ENCODE measurements around the gene ALLC.
"Not testable (repeated sequence)": the region's sequence is repeated elsewhere in the genome, so short reads cannot be mapped to it uniquely, and the experiment has no call there.

Gene ALLC

DNA sequence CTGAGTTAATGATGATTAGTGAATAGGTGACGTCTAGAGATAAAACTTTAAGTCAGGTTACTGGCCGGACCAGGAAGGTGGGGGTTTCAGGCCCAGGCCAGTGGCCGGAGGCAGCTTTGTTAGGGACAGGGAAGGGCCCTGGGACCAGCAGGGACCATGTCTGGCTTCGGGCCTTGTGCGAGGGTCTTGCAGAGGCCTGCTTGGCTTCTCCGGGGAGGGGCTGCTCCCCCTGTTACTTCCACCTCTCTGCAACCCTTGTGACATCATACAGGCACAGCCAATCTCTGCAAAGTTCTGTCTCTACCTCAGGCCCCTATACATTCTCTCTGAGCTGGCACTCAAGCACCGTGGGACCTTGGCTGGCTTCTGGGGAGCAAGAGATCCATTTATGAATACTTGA lies at the start of gene ALLC:
Gene ALLC (plus strand): TSS at position 320 of the 400 bp plus-strand sequence. CDS start 12,958 bp downstream, outside the sequence.
- DNase-seq, result no peak

DNA sequence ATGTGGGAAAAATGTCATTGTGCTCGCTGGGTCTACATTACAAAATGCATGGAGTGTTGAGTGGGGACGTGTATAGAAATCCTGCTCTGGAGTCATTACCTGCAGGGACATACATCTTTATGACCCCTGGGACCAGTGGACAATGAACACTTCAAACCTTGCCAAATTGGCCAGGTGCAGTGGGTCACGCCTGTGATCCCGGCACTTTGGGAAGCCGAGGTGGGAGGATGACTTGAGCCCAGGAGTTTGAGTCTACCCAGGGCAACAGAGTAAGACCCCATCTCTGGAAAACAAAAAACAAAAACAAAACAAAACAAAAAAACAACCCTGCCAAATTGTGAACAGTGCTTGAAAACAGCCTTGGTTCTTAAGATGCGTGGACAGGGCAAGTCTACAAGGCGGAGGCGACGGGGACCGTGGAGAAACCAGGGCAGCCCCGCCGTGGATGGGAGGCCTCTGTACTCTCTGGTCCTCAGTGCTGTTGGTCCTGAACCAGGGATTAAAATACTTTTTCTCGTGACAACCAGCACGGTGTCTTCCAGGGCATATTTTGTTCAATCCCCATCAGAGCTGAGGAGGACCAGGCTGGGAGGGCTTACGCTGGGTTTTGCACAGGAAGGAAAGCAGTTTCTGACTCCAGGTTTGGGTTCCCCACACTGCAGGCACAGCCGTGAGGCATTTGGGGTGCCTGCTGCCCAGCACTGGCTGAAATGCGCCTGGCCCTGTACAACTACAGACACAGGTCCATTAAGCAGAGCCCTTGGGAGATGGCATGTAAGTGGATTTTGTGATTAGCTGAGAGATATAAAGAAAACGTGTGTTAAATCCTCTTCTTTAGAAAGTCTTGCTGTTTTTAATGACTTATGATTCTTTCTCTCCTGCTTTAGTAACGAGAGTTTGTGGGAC lies 49.4 kb upstream of the ALLC start:
- DNase-seq, result no peak

DNA sequence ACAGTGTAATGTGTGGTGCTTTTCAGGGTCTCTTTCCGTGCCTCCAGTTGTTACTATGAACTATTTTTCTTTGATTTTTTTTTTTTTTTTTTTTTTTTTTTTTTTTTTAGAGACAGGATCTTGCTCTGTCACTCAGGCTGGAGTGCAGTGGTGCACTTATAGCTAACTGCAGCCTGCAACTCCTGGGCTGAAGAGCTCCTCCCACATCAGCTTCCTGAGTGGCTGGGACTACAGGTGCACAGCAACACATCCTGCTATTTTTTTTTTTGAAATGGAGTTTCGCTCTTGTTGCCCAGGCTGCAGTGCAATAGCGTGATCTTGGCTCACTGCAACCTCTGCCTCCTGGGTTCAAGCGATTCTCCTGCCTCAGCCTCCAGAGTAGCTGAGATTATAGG lies 48.7 kb upstream of the ALLC start:
- not testable (repeated sequence) for DNase-seq

DNA sequence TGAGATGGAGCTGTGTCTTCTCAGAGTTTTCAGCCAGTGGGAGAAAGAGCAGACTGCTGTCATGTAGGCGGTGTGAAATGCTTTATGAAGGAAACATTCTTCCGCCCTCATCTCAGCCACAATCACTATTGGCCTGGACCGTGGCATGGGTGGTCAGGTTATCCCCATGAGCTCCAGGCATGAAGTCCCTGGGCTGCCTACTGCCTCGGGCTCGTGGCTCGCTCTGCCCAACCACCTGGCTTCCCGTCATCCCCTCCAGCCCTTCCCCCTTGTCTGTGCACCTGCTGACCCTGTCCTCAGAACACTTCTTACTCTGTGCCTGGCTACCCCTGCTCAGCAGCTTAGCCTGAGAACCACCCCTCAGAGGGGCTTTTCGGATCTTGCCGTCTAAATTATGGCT lies 47.6 kb upstream of the ALLC start:
- no peak for DNase-seq

DNA sequence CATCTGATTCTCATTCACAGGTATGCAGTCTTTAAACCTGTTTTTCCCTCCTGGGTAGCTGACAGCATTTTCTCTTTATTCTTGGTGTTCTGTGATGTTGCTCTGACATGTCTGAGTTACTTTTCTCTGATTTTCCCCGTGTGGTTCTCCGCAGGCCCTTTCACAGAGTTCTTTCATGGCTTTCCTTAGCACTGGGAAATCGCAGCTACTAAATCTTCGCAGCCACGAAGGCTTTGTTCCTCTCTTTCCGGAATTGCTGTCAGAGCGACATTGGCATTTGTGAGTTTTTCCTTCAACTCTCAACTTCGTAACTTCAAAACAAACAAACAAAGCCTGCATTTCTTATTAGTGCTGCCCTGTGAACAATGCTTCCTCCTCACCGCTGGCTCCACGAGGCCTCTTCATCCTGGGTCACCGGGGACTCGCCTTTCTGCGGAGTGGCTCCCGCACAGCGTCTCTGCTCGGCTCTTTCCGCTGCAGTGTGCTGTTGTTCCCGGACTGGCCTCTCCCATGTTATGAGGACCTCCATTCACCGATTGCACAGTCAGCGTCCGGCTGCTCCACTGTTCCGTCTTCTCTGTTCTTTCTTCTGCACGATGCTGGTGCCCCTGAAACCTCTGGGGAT lies 47.0 kb upstream of the ALLC start:
- no peak for DNase-seq

DNA sequence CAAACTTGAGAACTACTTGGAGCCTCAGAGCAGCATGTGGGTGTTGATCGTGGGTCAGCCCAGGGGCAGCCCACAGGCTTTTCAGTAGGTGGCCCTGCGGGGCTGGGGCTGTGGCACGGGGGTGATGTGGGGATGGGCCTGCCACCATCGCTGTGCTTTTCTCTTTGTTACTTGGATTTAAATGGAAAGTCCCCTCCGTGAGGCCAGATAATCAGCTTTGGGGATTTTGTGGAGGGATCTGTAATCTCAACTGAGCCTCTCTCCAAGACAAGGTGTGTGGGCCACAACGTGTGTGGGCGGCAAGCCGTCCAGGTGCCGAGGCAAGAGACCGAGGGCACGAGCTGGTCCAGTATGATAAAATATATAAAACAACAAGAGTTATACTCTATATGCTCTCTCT lies 46.4 kb upstream of the ALLC start:
- DNase-seq, result no peak

DNA sequence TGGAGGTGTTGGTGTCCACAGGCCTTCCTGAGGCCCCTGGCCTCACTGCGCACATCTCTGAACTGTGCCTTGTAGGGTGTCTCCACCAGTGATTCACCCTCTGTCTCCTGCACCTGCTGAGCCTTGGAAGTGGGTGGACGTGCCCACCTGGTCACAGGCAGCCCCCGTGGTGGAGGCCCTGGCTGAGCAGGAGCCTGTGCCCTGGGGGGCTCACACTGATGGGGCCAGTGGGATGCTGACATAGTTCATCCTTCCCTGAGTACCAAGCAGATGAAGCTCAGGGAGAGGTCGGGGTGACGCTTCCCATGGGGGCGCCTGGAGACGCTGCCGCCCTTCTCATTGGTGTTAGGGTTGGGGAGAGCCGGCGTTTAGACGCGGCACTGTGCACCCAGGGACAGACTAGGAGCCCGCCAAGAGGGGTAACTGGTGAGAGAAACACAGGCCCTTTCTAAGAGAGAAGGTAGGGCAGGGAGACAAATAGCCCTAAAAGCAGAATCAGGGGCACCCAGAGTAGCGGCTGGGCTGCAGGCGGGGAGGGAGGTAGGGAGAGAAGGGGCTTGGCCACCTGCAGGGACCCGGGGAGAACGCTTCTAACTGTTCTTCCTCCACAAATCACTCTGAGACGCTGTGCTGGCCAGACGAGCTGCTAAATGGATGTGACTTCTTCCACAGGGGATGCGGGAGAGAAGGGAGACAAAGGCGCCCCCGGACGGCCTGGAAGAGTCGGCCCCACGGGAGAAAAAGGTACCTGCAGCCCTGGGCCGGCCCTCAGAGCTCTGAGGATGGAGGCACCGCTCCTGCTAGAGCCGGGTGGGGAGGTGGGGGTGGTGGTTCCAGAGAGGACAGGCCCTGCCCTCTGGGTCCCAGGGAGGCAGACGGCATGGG lies 45.1 kb upstream of the ALLC start:
- no peak for DNase-seq

DNA sequence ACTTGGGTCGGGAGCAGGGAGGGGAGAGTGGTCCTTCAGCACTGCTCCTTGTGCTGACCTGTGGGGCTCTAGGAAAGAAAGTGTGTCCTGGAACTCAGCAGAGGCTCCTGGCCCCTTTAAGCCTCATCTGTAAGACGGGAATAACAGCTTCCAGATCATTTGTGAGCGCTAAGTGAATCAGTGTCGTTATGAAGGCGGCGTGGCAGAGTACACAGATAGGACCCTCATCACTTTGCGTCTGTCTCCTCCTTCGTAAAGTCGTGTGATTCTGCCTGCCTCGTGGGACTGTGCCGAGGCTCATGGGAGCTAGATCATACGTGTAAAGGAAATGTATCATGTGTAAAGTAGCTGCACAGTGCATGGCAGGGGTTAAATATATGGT lies 44.5 kb upstream of the ALLC start:
- no peak for DNase-seq

DNA sequence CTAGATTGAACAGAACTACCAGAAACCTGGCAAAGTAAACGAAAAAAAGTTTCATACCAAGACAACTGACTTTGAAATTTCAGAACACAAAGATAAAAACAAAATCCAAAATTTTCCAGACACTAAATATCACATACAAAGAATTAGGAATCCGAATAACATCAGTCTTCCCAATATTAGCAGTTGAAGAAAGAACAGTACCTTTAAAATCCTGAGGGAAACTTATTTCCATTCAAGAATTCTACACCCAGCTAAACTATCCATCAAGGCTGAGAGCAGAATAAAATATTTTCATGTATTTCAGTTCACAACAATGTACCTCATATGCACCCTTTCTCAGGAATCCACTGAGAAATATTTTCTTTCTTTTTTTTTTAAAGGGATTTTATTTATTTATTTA lies 43.3 kb upstream of the ALLC start:
- not testable (repeated sequence) for DNase-seq

DNA sequence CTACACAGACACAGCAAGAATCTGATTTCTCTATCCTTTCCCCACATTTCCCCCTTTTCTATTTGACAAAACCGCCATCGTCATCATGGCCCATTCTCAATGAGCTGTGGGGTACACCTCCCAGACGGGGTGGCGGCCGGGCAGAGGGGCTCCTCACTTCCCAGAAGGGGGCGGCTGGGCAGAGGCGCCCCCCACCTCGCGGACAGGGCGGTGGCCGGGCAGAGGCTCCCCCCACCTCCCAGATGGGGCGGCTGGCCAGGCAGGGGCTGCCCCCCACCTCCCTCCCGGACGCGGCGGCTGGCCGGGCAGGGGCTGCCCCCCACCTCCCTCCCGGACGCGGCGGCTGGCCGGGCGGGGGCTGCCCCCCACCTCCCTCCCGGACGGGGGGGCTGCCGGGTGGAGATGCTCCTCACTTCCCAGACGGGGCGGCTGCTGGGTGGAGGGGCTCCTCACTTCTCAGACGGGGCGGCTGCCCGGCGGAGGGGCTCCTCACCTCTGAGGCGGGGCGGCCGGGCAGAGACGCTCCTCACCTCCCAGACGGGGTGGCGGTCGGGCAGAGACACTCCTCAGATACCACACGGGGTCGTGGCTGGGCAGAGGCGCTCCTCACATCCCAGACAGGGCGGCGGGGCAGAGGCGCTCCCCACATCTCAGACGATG lies 42.3 kb upstream of the ALLC start:
- not testable (repeated sequence) for DNase-seq

DNA sequence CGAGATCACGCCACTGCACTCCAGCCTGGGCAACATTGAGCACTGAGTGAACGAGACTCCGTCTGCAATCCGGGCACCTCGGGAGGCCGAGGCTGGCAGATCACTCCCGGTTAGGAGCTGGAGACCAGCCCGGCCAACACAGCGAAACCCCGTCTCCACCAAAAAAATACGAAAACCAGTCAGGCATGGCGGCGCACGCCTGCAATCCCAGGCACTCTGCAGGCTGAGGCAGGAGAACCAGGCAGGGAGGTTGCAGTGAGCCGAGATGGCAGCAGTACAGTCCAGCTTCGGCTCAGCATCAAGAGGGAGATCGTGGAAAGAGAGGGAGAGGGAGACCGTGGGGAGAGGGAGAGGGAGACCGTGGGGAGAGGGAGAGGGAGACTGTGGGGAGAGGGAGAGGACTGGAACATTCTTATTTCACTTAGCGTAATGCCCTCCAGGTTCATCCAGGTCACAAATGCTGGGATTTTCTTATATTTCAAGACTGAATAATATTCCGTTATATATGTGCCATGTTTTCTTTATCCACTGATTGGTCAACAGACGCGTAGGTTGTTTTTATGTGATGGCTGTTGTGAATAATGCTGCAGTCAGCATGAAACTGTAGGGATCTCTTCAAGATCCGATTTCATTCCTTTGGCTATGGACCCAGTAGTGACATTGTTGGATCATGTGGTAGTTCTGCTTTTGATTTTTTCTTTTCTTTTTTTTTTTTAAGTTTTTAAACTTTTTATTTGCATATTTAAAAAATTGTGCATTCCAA lies 41.4 kb upstream of the ALLC start:
- not testable (repeated sequence) for DNase-seq

DNA sequence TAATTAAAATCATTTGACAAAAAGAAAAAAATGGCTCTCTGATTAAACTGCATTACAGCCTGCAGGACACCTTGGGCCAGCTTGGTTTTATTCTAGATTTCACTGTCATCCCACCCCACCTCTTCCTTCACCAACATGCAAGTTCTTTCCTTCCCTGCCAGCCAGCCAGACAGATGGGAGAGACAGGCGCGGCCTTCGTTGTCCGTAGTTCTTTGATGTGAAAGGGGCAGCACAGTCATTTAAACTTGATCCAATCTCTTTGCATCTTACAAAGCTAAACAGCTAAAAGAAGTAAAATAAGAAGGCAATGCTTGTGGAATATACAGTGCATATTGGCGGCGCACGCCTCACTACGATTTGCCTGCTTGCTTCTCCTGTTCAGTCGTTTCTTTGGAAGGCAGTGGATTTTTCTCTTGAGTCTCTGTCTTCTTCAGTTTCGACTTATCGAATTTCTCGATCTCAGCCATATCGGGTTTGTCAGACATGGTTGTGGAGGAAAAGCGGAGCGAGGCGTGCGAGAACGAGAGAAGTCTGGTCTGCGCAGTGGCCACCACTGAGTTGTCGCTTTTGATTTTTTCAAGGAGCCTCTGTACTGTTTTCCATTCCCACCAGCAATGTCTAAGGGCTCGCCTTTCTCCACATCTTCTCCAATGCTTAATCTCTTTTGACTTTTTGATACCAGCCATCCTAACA lies 40.7 kb upstream of the ALLC start:
- DNase-seq, result no peak

DNA sequence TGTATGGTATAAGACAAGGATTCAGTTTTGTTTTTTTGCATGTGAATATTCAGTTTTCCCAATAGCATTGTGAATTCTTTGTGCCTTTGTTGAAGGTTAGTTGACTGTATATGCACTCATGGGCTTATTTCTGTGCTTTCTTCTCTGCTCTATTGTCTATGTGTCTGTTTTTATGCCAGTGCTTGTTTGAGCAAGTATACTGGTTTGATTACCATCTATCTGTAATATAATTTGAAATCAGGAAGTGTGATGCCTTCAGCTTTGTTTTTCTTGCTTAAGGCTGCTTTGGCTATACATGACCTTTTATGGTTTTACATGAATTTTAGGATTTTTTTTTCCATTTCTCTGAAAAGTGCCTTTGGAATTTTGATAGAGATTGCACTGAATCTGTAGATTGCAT lies 39.6 kb upstream of the ALLC start:
- DNase-seq, result no peak

DNA sequence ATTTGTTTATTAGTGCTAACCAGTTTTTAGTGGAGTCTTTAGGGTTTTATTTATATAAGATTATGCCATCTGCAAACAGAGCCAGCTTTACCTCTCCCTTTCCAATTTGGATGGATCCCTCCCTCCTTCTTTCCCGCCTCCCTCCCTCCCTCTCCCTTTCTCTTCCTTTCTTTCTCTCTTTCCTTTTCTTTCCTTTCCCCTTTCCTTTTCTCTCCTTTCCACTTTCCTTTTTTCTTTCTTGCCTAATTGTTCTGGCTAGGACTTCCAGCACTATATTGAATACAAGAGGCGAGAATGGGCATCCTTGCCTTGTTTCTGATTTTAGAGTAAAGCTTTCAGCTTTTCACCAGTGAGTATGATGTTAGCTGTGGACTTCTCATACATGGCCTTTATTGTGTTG lies 39.0 kb upstream of the ALLC start:
- DNase-seq, result no peak

DNA sequence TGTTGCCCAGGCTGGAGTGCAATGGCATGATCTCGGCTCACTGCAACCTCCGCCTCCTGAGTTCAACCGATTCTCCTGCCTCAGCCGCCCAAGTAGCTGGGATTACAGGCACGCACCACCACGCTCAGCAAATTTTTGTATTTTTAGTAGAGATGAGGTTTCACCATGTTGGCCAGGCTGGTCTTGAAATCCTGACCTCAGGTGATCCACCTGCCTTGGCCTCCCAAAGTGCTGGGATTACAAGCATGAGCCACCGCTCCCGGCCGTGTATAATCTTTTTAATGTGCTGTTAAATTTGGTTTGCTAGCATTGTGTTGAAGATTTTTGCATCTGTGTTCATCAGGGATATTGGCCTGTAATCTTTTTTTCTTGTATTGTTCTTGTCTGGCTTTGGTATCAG lies 38.3 kb upstream of the ALLC start:
- not testable (repeated sequence) for DNase-seq

DNA sequence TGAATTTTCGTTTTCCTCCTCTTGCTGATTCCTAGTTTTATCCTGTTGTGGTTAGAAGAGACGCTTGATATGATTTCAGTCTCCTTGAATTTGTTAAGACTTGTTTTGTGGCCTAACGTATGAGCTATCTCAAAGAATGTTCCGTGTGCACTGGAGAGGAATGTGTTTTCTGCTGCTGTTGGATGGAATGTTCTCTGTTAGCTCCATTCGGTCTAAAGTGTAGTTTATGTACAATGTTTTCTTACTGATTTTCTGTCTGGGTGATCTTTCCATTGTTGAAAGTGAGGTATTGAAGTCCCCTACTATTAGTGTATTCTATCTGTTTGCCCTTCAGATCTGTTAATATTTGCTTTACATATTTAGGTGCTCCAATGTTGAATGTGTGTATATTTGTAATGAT lies 37.2 kb upstream of the ALLC start:
- DNase-seq, result no peak

DNA sequence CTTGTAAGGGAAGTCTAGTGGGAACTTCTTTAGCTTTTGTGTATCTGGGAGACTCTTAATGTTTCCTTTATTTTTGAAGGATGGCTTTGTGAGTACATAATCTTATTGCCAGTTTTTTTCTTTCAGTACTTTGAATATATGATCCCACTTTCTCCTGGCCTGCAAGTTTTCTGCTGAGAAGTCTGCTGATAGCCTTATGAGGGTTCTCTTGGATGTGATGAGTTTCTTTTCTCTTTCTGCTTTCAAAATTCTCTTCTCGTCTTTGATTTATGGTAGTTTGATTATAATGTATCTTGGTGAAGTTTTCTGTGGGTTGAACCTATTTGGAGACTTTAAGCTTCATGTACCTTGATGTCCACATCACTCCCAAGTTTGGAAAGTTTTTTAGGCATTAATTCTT lies 35.0 kb upstream of the ALLC start:
- no peak for DNase-seq

DNA sequence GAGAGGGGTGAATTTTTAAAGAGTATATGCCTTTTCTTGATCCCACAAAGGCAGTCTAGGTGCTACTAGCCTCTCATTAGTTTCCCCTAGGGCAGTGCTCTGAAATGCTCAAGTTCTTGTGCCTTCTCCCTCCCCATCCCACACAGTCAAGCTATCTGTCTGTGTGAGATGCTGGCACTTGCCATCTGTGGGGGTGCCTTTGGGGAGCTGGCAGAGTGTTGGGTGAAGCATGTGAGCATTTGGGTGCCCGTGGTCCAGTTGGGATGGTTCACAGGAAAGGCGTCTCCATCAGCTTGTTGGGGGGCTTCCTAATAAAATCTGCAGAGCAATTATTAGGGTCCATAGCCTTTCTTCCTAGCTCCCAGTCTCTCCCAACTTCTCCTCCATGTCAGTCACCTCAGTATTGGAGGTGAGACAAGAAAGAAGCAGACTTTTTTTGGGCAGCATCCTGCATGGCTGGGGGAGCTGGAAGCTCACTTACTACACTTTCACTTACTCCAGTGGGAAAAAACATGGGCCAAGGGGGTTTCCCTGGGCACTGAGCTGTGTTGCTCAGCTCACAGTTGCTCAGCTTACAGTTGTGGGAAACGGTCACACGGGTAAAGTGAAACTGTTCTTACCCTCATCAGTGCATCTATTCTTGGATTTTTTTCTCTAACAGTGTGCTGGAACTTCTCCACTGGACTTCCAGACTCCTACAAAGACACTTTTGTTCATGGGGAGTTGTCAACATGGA lies 33.8 kb upstream of the ALLC start:
- DNase-seq, result no peak

DNA sequence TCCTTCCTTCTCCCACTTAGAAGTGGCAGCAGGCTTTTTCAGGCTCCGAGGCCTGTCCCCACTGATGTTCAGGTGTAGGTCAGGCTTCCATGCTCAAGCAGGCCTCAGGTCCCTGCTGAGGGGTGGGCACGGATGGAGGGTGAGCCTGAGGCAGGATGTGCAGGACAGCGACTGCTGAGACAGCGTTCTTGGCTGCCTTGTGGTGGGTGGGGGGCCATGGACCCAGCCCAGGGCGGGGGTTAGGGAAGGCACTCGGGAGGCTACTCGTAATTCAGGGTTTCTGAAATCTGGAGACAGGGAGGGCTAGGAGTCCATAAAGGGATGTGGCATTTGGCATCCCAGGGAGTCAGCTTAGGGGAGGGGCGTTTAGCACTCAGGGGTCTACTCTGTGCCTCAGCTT lies 32.8 kb upstream of the ALLC start:
- no peak for DNase-seq

DNA sequence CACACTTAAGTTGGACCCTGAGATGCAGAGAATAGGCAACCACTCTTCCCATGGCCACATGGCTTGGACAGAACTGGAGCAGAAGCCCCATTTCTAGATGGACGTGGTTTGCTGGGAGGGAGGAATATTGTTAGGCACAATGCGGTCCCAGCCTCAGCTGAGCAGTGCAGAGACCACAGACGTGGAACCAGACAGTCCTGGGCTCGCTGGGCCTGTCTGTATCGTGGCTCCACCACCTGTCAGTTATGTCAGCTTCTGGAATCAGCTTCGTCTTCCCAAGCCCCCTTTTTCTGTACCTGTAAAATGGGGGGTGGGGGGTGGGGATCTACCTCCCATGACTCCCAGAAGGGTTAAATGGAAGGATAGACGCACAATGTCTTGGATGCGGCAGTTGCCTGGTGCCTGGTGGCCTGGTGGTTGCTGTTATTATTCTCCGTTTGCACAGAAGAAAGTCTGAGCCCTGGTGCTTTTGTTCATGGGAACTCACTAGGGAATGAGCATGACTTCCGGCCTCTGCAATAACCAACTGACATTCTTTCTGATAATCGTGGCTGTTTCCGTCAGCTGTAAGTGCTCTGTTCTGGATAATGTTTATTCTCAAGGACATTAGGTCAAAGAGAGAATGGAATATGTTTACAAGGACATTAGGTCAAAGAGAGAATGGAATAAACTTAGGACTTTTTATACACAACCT lies 31.7 kb upstream of the ALLC start:
- no peak for DNase-seq

Measured in CD4-positive, alpha-beta T cell treated with Interleukin-15 for 1 hour (primary cell).